Myocyte (in vitro differentiated cells): Measurements from ENCODE around the gene PRKAR2B. TPM values are rescaled to one million over a fixed set of nuclear protein-coding genes. Genes with fewer than 3 reads are reported as not detected.
"Not testable (repeated sequence)": the region's sequence is repeated elsewhere in the genome, so short reads cannot be mapped to it uniquely, and the experiment has no call there.

ENCODE experiments used
- DNase-seq: peaks from one replicate; pipeline ENCODE4 v3.0.0-alpha.2; 2012; ENCODE audit warnings: low read depth
- total RNA-seq: library from RNA; depleted of rRNA; stranded (reverse); fragments of >200 nt; gene quantifications from 2 replicates; pipeline ENCODE4 v1.2.3, GENCODE V29; 2014

PRKAR2B gene
- total RNA-seq, 1 donor from 2014 or later = 0.08 TPM

DNA sequence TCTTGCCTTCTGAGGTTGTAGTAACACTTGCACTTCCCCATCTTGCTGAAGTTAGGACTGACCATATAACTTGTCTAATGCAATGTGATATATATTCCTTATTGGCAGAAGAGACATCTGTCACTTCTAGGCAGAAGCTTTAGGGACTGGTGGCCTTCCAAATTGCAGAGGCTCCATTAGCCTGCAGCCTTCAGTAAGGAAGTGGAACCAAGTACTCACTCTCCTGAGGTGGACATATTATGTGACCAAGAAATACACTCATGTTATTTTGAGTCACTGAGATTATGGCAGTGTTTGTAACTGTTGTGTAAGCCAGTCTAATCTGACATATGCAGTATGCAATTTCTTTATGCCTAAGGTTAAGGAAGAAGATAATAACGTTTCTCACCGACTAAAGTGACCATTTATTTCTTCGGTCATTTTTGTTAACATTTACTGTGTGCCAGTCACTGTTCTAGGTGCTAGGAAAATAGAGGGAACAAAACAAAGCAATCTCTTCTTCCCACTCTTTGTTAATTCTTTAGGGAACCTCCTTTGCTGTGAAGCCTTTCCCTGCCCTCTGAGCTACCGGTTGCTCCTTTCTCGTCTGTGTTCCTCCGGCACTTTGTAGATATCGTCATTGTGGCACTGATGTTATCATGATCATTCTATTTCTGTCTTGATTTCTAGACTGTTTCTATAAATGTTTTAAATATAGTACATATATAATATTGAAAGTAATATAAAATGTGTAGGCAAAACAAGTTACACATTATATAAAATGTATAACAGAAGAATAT, 71.4 kb downstream of the PRKAR2B start:
- no peak for DNase-seq

GRCh38 chr7:107118109-107118900, 73.8 kb downstream of the PRKAR2B start:
- DNase-seq = peak; percentile 2

DNA sequence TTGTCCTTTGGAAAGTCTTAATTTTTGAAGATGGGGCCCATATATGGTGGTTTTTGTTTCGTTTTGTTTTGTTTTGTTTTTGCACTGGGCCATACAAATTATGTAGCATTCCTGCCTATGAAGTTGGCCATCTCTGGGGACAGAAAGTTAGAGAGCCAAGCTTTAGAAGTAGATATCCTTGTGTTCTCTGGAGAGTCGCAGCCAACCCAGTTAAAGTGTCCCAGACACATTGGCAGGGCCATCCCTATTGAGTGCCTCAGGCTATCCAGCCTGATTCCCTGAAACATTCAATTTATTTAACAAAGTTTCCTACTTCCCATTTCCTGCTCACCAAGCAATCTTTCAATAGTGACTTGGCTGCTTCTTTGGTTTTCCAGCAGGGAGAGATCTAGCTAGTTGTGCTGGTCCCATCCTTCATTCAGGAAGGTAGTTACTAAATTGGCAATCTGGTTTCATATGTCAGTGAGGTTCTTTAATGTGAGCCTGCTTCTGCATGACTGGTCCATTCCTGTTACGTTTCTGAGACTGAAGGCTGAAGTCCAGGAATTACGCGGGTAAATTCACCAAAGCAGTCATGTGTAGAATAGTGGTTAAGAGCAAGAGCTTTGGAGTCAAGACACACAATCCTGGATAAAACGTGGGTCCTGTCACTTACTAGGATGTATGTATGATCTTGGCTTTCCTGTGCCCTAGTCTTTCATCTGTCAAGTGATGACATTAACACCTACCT, 75.0 kb downstream of the PRKAR2B start:
- no peak for DNase-seq

DNA sequence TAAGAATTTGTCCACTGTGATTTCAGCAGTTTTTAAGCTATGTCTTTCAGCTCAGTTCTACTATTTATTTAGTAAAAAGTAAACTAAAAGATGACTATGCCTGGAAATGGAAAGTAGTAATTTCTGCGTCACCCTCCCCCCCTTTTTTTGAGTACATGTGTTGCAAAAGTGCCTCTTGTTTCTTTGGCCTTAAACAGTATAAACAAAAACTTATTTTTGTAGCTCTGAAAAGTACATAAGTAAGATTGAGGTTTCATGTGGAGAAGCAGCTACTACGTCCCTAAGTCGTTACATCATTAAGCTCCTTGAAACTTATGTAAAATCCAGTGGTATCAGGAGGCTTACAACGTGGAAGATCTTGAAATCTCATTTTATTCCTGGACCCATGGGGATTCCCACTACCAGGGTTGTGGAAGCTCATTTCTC, 78.0 kb downstream of the PRKAR2B start:
- no peak for DNase-seq

DNA sequence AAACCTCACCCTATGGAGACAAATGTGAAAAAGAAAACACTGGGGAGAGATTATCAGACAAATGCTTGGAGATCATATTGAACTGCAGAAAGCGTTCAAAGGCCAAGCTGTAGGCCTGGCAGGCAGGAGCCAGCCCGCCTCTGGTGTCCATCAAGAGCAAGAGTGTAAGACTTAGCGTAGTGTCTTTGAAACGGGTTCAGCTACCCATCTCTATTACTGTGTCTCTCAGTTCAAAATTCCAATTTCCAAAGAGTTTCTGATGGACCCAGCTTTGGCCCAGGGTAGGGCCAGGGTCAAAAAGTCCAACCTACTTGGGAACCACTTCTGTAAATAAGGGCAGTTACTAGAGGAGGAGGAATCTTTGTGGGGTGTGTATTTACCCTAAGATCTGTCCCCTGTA, 78.9 kb downstream of the PRKAR2B start:
- DNase-seq = no peak

DNA sequence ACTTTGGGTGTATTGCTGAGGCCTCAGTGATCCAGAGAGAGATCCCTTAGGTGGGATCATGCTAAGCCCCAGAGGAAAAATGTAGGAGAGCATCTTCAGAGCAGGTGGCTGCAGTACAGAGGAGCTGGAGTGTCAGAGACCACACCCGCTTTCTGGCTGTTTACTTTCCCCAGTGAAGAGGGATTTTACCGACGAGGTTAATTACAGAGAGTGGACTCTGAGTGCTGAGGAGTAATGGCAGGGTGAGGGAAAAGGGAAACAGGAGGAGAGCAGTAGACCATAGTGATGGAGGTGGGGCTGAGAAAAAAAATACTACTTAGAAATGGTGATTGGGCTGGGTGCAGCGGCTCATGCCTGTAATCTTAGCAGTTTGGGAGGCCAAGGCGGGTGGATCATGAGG, 81.0 kb downstream of the PRKAR2B start:
- no peak for DNase-seq

DNA sequence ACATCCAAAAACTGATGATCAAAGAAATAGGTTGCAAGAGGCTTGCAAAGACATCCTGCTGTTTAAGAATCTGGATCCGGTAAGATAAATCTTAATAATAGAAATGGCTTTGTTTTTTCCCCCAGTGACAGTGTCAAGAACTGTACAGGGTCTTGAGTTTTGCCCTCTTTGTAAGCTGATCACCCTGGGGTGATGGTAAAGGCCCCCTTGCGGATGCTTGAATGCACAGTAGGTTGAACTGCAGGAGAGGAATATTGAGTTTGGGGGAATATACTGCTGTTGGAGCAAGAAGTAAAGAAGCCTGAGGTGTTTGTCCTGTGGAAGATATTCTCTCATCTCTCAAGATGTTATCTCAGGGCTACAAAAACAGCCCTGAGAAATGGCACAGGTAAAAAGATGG, 83.7 kb downstream of the PRKAR2B start:
- DNase-seq = no peak

DNA sequence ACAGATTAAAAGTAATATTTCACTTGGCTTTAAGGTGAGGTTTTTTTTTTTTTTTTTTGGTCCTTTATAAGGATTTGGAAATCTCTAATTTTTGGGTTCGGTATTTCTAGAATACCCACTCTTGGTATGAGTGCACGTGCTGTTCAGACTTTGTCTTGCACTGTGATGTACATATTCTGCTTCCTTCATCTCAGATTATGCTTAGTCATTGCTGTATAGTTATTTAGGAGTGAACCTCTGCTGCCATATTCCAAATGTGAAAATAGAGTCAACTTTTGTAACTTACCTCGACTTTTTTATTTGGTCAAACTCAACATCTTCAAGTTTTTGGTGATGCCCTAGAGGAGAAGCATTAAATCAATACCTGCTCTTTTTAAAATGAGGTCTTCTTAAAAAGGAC, 84.2 kb downstream of the PRKAR2B start:
- no peak for DNase-seq

DNA sequence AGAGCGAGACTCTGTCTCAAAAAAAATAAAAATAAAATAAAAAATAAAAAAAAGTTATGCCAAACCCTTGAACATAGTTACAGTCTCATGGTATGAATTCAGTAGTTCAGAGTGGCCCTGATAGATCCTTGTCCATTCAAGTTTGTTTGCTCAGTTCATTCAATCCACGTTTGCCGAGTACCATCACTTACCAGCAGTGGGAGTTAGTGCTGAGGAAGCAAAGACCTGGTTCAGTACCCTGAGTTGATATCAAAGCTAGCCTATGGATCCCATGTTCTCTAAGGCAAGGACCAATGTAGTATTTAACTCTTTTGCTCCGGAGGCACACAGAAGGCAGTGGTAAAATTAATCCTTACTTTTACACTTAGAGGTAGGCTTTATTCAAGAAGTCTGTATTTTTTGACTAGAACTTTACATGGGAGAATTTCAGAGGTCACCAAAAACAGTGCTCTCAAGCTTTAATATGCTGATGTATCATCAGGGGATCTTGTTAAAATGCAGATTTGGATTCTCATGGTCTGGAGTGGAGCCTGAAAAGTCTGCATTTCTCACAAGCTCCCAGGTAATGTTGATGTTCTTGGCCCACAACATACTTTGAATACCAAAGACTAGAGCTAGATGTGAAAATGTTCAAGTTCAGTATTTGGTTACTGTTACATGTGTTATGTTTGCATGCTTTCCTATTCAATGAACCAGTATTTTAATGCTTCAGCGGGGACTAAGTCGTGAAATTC, 86.1 kb downstream of the PRKAR2B start:
- DNase-seq = no peak

DNA sequence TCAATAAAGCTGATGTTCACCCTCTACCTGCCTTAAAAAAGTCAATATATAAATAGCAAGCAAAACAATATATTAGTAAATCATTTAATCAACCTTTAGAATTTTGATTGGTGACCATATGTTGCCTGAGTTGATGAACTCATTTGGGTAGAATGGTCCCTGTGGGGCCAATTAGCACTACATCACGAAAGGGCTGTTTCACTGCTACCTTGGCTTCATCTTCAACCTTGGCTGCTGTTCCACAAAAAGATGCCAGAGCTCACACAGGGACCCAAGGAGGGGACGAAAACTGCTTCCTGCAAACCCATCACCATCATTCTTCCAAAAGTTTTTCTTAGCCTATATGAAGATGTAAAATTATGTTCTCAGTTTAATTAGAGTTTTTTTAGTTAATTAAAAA, 88.9 kb downstream of the PRKAR2B start:
- no peak for DNase-seq

GRCh38 chr7:107138696-107139420, 94.4 kb downstream of the PRKAR2B start:
- DNase-seq = no peak

GRCh38 chr7:107143875-107144274, 99.4 kb downstream of the PRKAR2B start:
- not testable (repeated sequence) for DNase-seq

- DNase-seq = no peak
Observed at GRCh38 chr7:107145067-107145838, 100.7 kb downstream of the PRKAR2B start.

GRCh38 chr7:107147464-107148393, 103.2 kb downstream of the PRKAR2B start:
- DNase-seq = peak; percentile 58

- no peak for DNase-seq
Observed at GRCh38 chr7:107148721-107149120, 104.2 kb downstream of the PRKAR2B start.

- DNase-seq = no peak
Observed at GRCh38 chr7:107149863-107150262, 105.4 kb downstream of the PRKAR2B start.

DNA sequence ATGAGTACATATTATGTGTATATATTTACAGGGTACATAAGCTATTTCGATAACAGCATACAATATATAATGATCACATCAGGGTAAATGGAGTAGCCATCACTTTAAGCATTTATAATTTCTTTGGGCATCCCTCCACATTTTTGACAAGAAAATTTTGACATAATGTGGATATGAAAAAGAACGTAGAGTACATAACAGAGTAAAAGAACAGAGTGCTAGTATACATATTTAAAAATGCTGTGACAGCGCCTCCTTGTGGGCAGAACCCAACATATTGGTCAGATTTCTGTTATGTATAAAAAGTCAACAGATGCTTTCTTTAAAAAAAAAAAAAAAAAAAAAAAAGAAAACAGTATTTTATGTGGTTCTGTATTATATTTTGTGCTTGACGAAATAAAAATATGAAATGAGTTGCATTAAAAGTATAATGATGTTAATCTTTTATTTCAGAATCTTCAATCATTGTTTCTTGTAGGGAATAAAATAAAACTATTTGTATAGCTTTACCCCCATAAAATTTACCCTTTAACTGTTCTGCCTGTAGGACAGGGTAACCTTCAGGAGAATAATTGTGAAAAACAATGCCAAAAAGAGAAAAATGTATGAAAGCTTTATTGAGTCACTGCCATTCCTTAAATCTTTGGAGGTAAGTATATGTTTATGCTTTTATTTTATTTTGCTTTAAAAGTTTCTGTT, 106.0 kb downstream of the PRKAR2B start:
- peak; percentile 78 for DNase-seq

GRCh38 chr7:107151538-107151937, 107.0 kb downstream of the PRKAR2B start:
- no peak for DNase-seq
